Inflammatory macrophage treated with lipopolysaccharide for 1 hour (primary cell): ENCODE results near the gene USP1.

Source experiments
- DNase-seq, 2 donors: peaks; one replicate each; pipeline ENCODE4 v3.0.0-alpha.2; 2020 to 2022

USP1 gene

DNA sequence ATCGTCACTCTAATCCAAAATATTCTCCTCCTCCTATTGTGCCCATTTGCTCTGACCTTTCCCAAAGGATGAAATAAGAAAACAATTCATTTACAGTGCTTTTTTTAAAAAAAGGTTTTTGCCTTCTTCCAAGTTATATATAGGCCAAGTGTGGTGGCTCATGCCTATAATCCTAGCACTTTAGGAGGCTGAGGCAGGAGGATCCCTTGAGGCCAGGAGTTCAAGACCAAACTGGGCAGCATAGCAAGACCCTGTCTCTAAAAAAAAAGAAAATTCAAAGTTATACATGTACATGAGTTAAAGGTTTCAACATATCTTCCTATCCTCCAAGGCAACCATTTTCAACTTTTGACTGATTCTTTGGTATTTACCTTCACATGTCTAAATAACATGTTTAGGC is 10.1 kb upstream of the USP1 start:
- DNase-seq = no peak

DNA sequence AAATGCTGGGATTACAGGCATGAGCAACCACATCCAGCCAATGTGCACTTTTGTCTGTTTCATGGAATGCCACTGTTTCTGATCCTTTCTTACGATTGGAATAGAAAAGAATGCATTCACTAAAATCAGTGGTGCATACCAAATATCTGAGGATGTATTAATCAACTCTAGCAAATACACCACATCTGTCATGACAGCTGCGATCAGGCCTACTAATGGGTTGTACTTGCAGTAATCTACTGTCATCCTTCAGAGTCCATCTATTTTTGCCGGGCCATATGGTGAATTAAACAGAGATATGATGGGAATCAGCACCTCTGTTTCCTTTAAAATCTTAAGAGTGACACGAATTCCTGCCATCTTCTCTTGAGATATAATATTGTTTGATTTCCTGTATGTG is 8.5 kb upstream of the USP1 start:
- DNase-seq = no peak

DNA sequence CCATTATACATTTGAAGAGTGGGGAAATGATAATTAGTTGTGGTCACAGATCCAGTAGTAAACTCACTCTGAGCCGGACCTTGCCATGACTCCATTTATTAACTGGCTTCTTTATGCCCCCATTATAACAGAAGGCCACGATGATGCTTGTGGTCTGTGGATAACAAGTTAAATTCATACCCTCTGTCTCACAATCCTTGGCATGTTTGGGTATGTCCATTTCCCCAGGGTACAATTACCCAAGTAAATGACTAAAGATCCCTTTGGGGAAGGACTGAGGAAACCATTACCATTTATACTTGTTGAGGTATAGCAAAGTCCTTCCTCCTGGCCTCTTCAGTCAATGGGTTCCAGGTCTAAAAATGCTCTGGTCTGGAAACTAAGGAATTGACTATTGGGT is 7.3 kb upstream of the USP1 start:
- DNase-seq = no peak

DNA sequence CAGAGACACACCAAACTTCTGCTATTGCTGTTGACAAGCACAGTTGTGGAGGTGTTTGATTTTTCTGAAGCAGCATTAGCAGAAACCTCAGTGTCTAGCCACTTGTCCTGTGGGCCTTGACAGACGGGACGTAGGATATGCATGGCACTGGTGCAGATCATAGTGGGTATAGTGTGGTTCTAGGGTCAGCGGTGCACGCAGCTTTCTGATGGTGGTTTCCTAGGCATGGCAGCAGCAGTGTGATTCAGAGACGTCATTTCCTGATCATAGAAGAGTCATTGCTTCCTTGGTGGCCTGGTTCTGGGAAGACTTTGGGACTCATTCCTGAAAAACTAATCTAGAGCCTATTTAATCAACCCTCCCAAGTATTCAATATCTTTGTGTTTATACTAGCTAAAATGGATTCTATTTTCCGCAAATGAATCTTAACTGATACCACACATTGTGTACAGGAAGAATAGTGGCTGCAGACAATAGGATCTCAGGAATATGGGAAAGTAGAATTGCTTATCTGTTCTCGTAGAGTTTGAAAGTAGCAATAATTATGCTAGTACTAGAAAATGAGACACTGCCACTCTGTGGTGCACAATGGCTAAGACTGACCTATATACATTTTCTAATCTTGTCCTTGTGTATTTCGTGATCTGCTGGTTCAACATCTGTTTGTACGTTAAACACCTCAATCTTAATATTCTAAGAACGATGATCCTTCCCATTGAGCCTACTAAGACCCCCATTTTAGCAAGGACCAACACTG is 2.8 kb upstream of the USP1 start:
- DNase-seq = no peak

DNA sequence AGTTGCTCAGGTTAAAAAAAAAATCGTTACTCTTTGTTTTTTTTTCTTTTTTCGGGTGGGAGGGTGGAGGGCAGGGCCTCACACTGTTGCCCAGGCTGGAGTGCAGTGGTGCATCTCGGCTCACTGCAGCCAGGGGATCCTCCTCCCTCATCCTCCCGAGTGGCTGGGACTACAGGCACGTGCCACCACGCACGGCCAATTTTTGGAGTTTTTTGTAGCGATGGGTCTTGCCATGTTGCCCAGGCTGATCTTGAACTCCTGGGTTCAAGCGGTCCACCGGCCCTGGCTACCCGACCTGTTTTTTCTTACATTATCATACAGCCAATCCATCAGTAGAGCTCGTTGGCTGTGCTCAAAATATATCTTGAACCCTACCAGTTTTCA is 2.2 kb upstream of the USP1 start:
- DNase-seq = no peak

DNA sequence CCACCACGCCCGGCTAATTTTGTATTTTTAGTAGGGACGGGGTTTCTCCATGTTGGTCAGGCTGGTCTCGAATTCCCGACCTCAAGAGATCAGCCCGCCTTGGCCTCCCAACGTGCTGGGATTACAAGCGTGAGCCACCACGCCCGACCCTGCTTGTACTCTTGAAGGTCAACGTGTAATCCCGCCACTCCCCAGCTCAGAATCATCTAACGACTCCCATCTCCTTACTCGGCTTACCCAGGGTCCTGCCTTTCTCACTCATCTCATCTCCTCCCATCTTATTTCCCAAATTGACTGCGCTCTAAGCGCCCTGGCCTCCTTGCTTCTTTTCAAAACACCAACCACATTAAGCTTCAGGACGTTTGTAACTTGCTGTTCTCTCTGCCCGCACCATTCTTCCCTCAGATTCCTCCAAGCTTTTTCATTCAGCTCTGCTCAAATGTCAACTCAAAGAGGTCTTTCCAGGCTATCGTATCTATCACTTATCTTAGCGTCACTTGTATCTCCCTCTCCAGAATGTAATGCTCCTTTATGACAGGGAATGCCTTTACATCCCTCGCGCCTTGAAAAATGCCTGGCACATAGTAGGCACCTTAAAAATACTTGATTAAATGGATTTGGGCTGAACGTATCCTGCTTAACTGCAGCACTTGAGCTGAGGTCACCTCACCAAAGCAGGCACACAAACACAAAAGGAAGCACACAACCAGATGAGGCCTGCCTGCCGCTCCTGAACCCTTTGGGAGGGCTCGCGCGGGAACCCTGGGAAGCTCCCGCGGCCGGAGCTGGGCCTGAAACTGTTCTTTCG is 1.4 kb upstream of the USP1 start:
- DNase-seq = no peak

DNA sequence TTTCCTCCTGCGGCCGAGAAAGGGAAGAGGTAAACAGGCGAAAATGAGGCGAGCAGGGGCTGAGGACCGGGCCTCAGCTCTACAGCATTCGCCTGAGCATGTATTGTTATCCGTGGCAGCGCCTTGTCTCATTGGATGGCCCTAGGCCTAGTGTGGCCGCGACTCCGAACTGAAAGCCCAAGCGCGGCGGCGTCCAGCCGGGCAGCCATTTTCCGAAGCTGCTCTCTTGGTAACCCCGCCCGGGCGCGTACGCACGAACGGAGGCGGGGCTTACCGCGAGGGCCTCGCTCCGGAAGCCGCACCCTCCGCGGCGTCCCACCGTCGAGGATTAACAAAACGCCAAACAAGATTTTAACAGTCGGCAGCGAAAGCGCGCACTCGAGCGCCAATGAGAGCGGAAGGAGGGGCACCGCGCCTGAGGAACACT is 797 bp upstream of the USP1 start:
- DNase-seq = no peak

DNA sequence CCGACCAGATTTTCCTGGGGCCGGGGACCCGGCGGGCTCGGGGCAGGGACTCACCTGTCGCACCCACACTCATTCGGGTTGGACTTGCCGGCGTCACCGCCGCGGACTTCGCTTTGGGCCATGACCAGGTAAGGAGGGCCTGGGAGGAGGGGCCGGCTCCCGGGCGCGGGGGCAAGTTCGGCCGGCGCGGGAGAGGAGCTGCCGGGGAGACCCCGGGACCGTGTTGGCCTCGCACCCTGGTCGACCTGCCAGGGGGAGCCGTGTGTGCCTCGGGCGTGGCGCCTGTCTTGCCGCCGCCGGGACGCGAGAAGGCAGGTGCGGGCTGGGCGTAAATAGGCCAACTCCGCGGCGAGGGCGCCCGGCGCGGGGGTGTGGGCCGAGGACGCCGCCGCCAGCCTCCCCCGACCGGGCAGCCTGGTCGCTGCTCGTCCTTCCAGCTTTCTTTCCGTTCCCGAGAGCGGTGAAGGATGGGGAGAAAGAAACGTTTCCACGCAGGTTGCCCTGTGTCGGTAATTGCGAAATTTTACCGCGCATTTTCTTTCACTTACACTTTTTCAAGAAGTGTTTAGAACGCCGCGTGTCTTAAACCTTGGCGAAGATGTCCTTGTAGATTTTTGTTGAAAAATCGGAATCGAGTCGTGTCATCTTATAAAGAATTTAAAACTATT is 558 bp downstream of the USP1 start:
- peak; percentile 17 to 40 for DNase-seq

DNA sequence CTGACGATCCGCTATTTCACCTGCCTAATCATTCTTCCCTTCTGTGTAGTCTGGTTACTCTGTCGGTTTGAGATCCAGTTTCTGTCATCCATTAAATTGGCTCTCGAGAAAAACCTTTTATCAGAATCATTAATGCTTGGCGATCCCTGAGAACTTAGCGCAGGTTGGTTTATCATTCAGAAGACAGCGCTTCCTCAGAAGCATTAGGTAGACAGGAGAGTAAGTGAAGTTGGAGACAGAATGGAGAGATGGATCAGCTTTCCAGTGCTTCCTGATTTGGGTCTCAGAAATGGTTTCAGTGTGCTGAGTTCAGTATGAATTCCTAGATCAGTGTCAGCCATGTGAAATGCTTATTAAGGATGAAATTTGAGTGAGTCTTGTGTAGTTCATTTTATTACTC is 1.3 kb downstream of the USP1 start:
- DNase-seq = no peak

DNA sequence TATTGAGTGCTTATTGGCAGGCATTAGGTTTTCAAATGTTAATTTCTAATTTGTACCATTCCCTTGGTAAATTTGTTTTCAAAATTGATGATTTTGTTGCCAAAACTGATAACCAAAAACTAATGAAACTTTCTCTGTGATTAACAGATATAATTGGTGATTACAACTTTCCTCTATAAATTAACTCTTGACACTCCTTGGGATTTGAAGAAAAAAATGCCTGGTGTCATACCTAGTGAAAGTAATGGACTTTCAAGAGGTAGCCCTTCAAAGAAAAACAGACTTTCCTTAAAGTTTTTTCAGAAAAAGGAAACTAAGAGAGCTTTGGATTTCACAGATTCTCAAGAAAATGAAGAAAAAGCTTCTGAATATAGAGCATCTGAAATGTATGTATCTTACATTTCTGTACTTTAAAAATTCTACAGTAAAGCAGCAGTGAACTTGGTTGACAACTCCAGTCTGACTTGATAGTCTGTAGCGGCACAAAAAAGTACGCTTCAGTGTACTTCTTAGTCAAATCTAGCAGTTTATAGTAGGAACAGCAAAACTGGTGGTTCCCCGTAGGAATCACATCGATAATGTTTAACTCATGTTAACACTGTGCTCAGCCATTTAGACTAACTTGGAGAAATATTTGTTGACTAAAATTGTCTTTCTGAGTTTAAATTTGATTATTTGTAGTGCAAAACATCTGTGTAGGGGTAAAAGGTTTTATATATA is 3.0 kb downstream of the USP1 start:
- no peak for DNase-seq

DNA sequence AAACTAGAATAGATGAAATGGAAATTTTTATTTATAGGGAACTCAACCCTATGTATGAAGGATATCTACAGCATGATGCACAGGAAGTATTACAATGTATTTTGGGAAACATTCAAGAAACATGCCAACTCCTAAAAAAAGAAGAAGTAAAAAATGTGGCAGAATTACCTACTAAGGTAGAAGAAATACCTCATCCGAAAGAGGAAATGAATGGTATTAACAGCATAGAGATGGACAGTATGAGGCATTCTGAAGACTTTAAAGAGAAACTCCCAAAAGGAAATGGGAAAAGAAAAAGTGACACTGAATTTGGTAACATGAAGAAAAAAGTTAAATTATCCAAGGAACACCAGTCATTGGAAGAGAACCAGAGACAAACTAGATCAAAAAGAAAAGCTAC is 7.9 kb downstream of the USP1 start:
- no peak for DNase-seq

DNA sequence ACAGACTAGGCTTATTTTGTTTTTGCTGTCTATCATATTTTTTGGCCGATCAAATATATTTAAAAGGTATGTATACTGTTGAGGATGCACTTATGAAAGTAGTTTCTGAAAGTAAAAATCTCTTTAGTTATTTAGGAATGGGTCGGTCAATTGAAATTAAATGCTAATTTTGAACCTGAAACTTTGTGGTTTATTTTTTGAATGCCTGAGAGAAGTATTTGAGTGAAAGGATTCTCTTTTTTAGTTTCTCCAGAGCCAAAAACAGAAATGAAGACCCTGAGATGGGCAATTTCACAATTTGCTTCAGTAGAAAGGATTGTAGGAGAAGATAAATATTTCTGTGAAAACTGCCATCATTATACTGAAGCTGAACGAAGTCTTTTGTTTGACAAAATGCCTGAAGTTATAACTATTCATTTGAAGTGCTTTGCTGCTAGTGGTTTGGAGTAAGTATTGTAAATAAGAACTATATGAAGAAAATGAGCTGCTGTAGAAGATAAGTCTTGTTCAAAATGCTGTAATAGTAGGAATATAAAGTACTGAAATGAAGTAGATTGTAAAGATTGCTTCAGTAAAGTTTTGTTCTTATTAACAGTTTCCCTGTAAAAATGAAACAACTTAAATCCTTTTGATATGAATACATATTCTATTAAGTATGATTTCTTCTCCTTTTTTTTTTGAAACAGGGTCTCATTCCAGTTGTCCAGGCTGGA is 11.5 kb downstream of the USP1 start:
- DNase-seq = no peak

DNA sequence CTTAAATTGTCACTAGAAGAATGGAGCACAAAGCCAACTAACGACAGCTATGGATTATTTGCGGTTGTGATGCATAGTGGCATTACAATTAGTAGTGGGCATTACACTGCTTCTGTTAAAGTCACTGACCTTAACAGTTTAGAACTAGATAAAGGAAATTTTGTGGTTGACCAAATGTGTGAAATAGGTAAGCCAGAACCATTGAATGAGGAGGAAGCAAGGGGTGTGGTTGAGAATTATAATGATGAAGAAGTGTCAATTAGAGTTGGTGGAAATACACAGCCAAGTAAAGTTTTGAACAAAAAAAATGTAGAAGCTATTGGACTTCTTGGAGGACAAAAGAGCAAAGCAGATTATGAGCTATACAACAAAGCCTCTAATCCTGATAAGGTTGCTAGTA is 13.5 kb downstream of the USP1 start:
- no peak for DNase-seq

DNA sequence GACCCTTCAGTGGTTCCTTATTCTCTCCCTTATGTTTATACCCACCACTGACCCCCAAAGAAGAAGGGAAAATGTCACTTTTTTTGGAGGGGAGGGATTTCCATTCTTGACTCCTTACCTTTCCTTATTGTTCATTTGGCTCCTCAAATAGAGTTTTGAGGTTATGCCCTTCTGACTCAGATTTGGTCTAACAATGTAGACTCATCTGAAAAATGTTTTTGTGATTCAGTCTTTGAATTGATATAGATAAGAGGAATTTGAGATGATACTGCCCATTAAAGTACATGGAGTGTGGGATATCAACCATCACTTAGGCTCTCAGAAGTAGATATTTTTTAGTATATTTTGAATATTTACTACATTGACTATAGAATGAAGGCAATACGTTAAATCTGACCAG is 16.1 kb downstream of the USP1 start:
- no peak for DNase-seq

DNA sequence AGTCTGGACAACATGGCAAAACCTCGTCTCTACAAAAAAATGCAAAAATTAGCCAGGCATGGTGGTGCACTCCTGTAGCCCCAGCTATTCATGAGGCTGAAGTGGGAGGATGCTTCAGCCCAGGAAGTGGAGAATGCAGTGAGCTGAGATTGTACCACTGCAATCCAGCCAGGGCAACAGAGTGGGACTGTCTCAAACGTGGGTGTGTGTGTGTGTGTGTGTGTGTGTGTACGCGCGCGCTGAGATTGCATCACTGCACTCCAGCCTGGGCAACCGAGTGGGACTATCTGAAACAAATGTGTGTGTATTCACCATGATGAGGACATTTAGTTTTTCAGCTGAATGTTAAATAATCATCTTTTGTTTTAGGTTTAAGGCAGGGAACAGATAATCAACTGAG is 21.1 kb downstream of the USP1 start:
- no peak for DNase-seq

DNA sequence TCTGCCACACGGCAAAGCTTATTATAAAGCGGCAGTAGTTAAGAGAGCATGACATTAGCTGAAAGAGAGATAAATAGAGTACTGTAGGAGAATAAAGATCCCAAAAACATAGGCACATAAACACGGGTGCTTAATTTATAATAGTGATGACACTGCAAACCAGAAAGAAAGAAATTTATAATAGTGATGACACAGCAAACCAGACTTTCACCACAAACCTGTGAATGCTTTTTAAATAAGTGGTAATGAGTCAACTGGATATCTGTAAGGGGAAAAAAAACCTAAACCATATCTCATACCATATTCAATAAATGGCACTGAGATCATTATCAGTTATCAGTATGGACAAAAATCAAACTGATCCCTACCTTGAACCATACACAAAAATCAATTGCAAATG is 25.5 kb downstream of the USP1 start:
- DNase-seq = no peak

DNA sequence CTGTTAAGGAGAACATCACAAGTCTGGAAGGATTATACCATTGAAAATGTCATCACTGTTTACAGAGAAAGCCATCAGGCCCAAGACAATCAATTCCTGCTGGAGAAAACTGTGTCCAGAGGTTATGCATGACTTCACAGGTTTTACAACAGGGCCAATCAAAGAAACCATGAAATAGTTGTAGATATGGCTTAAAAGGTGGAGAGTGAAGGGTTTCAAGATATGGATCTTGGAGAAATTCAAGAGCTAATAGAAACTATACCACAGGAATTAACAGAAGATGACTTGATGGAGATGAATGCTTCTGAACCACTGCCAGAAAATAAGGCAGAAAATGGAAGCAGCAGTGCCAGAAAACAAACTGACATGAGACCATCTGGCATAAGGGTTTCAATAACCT is 30.2 kb downstream of the USP1 start:
- no peak for DNase-seq

DNA sequence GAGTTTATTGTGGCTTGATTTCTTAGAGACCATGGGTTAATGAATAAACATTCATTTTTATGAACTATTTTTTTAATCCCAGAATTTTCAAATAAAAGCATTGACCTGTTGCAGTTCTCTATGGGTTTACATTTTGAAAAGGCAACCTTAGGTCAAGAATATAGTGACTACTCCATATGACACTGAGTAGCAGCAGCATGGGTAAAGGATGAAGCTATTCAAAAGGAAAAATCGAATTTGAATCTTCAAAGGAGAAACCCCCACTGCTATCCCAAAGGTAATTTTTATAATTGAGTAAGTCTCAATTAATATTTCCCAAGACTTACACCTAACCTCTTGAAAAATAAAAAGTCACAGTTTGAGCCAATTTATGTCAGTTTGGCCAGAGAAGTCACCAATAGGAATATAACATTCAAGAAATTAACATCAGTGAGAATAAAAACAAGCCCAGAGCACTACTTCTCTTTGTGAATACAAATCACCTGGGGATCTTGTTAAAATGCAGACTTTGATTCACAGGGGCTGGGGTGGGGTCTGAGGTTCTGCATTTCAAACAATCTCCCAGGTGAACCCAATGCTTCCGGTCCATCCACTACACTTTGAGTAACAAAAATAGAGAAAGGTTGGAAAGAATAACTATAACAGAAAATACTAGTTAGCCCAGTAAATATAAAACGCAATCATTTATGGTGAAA is 39.8 kb downstream of the USP1 start:
- DNase-seq = no peak

DNA sequence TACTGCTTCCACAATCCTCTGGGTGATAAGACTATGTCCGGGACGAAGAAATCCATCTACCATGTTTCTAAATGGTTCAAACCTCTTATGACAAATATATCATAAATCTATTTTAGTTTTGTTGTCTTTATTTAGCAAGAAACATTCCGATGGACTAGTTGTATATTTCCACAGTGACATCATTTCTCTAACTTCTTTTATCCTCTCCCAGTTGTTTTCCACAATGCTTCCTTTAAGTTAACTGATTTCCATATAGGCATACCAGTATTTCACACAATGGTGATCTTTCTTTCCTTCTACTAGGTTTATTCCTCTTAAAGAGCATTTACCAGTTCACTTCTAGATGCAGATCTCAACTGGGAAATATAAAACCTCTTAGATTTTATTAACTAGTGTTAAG is 44.8 kb downstream of the USP1 start:
- no peak for DNase-seq

DNA sequence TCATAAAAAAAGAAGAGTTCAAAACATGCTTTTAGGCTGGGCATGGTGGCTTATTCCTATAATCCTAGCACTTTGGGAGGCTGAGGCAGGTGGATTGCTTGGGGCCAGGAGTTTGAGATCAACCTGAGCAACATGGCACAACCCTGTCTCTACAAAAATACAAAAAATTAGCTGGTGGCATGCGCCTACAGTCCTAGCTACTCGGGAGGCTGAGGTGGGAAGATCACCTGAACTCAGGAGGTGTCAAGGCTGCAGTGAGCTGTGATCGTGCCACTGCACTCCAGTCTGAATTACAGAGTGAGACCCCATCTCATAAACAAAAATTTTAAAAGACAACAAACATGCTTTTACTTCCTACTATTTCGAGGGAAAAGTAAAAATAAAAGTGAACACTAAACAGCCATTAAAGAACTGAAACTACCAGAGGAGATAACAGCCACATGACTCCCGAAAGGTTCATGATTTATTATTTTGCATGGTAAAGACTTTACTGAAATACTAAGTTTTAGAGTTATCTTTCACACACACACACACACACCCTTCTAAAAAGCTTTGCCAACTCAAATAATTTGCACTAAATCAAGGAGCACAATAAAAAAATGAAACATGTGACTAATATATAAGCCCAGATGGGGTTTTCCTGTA is 48.1 kb downstream of the USP1 start:
- DNase-seq = no peak

DNA sequence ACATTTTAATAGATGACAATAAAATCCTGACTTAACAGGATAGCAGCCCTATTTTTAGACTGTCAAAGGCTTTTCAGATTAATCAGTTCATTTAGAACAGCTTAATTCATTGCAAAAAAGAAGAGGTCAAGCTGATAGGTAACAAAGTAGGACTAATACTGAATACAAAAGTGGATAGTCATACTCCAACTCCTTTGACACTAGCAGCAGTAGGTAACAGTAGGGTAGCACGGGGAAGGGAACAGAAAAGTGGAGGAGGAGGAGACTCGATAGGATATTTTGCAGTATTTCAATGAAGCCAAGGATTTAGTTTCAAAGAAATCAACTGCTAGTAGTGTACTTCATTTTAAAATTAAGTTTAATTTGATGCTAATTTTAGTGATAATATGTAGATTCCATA is 51.1 kb downstream of the USP1 start:
- DNase-seq = no peak

DNA sequence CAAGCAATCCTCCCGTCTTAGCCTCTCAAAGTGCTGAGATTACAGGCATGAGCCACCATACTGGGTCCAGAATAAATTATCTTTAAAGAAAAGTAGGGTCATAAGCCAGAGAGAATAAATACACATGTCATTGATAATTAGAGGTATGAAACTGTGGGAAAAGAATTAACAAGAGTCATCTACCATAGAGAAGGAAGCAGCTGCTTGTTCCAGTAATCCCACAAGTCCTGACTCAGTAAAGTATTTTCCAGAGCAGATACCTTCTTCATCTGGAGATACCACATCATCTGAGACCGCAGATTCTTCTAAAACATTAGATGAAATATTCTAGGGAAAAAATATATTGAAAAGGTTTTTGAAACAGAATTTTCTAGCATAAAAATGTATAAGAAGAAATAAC is 55.7 kb downstream of the USP1 start:
- no peak for DNase-seq
